H1 (cell line): ENCODE data around the gene ZBTB11. TPM values are rescaled to one million over a fixed set of nuclear protein-coding genes. Genes with fewer than 3 reads are reported as not detected.
A peak's percentile ranks its signal among the peaks of the same experiment; 100 is the strongest.

Experiments used
- EZH2 ChIP-seq: fragments of 200-600 bp; sonication (generic); IDR thresholded peaks from 2 replicates; pipeline ENCODE4 v1.7.1; 2012; ENCODE audit warnings: low read depth, mild to moderate bottlenecking, moderate library complexity, low read length, inconsistent platforms; ENCODE audit not compliant: severe bottlenecking
- SAP30 ChIP-seq: fragments of 300-600 bp; sonication (generic); IDR thresholded peaks from 2 replicates; pipeline ENCODE4 v1.7.1; 2012; ENCODE audit warnings: low read length, moderate library complexity, mild to moderate bottlenecking, inconsistent platforms; ENCODE audit not compliant: insufficient read depth, insufficient replicate concordance
- polyA plus RNA-seq, 7 experiments: library from polyadenylated mRNA; depleted of rRNA in 3 of 7; stranded (reverse) in 5 of 7; unstranded in 2 of 7; fragments of >200 nt in 5 of 7; fragments of 200-250 nt in 2 of 7; gene quantifications; 1 replicate in 5 of 7; 2 replicates in 1 of 7; 4 replicates in 1 of 7; pipeline versions ENCODE4 v1.2.1 to v1.2.3, GENCODE V29; 2011 to 2013; ENCODE audit warnings: missing spikeins in 2 of 7, mixed read lengths in 2 of 7
- total RNA-seq: library from RNA; stranded (reverse); fragmentation: NEBNext Ultra II Directional; extraction: Animal tissue kit (Norgen Biotek cat#: 25700); gene quantifications from 2 replicates; pipeline ENCODE4 v1.2.1, GENCODE V29; 2021

Gene ZBTB11
- total and polyA plus RNA-seq, 2 of the 8 experiments (the other 6 are each of a cell fraction or from before 2014, with no cell fraction given), result 3.0 to 14.0 TPM

- TF ChIP-seq SAP30 (peak; percentile 66), EZH2 (no peak)
Measured at GRCh38 chr3:101725194-101725889, 48.4 kb upstream of the ZBTB11 start (continued).
